Activated CD4-positive, alpha-beta T cell treated with anti-CD3 and anti-CD28 coated beads, Interleukin-2, amount 10 ng/mL, durations not matched to agents 24 days and 14 days (primary cell): ENCODE results near the gene ANGPTL8. TPM values are rescaled to one million over a fixed set of nuclear protein-coding genes. Genes with fewer than 3 reads are reported as not detected.
A peak's percentile ranks its signal among the peaks of the same experiment; 100 is the strongest.

ENCODE experiments used
- DNase-seq: peaks from one replicate; pipeline ENCODE4 v3.0.0; 2022
- H3K27ac Mint-ChIP-seq: one replicate; pipeline ENCODE4 v1.8.0; 2022; ENCODE audit warnings: mild to moderate bottlenecking, mixed read lengths
- H3K27me3 Mint-ChIP-seq: one replicate; pipeline ENCODE4 v1.8.0; 2022; ENCODE audit warnings: mixed read lengths
- H3K36me3 Mint-ChIP-seq: one replicate; pipeline ENCODE4 v1.8.0; 2022; ENCODE audit warnings: low read depth, mild to moderate bottlenecking, mixed read lengths
- H3K4me1 Mint-ChIP-seq: one replicate; pipeline ENCODE4 v1.8.0; 2021; ENCODE audit warnings: mixed read lengths
- H3K4me3 Mint-ChIP-seq: one replicate; pipeline ENCODE4 v1.8.0; 2022; ENCODE audit warnings: mild to moderate bottlenecking, moderate library complexity, mixed read lengths
- H3K9me3 Mint-ChIP-seq: one replicate; pipeline ENCODE4 v1.8.0; 2021; ENCODE audit warnings: mixed read lengths
- intact Hi-C: fragments of 100-400 bp; cut with micrococcal nuclease; formaldehyde crosslinking; loops from one replicate; pipeline ENCODE4 v1.15.1; 2023
- total RNA-seq: library from RNA; stranded (reverse); gene quantifications from 2 replicates; pipeline ENCODE4 v1.2.3, GENCODE V29; 2022

ANGPTL8 gene
- total RNA-seq, 1 donor from 2014 or later = not detected

DNA sequence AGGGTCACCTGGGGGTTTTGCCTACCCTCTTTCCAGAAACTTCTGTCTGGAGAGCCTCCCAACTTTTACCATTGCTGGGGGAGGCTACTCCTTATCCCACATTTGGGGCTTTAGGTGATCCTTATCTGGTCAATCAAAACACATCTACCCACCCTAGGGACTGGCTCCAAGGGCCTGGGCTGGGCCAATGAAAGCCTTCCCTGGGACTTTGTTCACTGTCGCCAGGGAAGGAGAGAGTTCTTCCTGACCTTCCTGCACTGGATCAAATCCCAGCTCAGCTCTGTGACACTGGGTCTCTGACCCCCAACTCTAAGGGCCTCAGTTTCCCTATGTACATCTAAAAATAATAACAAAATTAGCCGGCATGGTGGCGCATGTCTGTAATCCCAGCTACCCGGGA lies 11.8 kb downstream of the ANGPTL8 start:
- Mint-ChIP-seq H3K9me3 (no peaks in the 10 kb centered on the region), H3K4me3 (no peak overlapping the region), H3K36me3 (no peaks in the 10 kb centered on the region), H3K27ac (no peak overlapping the region), H3K27me3 (peaks cover 4% of the 10 kb centered on the region), H3K4me1 (no peaks in the 10 kb centered on the region)
- intact Hi-C loops = no loop called here
- DNase-seq = no peak

DNA sequence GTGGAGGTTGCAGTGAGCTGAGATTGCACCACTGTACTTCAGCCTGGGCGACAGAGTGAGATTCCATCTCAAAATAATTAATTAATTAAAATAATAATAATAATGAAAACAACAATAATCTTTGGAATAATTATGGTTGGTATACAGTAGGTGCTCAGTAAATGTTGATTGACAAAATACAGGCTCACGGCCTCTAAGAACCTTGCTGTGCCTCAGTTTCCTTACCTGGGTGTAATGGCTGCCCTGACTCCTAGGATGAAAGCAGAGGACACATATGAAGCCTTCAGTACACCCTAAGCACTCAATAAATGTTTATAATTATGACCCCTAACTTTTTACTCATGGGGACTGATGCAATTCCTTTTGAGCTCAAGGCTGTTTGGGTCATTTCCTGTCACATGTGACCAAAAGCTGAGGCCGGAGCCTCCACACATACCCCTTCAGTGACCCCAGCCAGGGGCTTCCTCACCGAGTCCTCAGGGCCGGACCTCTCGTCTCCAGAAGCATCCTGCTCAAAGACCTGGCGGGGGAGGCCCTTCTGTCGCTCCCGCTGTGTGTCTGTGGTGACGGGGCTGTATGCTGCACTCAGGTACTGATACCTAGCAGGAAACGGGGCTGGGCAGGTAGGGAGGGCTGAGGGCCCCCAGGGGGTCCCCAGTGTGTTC lies 12.4 kb downstream of the ANGPTL8 start:
- Mint-ChIP-seq H3K27me3 (peaks cover 4% of the 10 kb centered on the region), H3K4me3 (no peak overlapping the region), H3K4me1 (no peaks in the 10 kb centered on the region), H3K36me3 (no peaks in the 10 kb centered on the region), H3K27ac (no peak overlapping the region), H3K9me3 (no peaks in the 10 kb centered on the region)
- intact Hi-C loops = no loop called here
- DNase-seq = no peak

- Mint-ChIP-seq H3K36me3 (no peaks in the 10 kb centered on the region), H3K4me1 (no peaks in the 10 kb centered on the region), H3K4me3 (no peak overlapping the region), H3K27me3 (peaks cover 5% of the 10 kb centered on the region), H3K9me3 (no peaks in the 10 kb centered on the region), H3K27ac (no peak overlapping the region)
- no peak for DNase-seq
- intact Hi-C loops = no loop called here
Measured at GRCh38 chr19:11252665-11253355, 13.4 kb downstream of the ANGPTL8 start.

DNA sequence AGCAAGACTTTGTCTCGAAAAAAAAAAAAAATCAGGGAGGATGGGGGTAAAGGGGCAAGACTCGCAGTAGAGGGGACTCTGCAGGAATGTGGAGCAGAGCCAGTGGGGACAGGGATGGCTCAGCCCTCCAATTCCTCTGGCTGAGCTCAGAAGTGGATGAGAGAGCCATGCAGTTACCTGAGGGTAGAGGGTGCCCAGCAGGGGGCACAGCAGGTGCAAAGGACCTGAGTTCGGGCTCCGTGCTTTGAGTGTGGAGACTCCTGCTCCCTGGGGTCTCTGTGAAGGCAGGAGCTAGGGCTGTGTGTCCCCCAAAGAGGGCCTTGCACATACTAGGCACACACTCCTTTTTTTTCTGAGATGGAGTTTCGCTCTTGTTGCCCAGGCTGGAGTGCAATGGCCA lies 15.2 kb downstream of the ANGPTL8 start:
- no peaks in the 10 kb centered on the region for H3K9me3 Mint-ChIP-seq
- intact Hi-C loops = no loop called here
- peaks cover 12% of the 10 kb centered on the region for H3K27me3 Mint-ChIP-seq
- no peaks in the 10 kb centered on the region for H3K4me1 Mint-ChIP-seq
- H3K36me3 Mint-ChIP-seq = no peaks in the 10 kb centered on the region
- no peak overlapping the region for H3K27ac Mint-ChIP-seq
- no peak overlapping the region for H3K4me3 Mint-ChIP-seq
- no peak for DNase-seq

DNA sequence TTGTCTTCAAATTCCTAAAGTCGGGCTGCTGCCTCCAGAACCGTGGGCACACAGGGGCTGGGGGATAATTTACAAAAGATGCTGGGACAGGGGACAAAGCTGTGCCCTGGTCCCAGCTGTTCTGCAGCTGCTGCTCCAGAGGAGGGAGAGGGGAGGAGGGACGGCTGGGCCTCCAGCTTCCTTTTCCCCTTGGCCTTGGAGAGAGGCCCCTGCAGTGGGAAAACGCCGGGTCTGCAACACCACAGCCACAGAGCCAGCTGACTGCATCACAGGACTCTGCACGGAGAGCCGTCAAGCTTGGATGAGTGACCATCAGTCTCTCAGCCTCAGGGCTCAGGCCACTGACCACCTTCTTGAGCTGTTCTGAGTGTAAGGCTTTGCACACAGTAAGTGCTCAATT lies 16.8 kb downstream of the ANGPTL8 start:
- H3K4me1 Mint-ChIP-seq = no peaks in the 10 kb centered on the region
- H3K4me3 Mint-ChIP-seq = no peak overlapping the region
- intact Hi-C loops = no loop called here
- no peak for DNase-seq
- H3K36me3 Mint-ChIP-seq = no peaks in the 10 kb centered on the region
- no peaks in the 10 kb centered on the region for H3K9me3 Mint-ChIP-seq
- H3K27me3 Mint-ChIP-seq = peaks cover 21% of the 10 kb centered on the region
- H3K27ac Mint-ChIP-seq = no peak overlapping the region

DNA sequence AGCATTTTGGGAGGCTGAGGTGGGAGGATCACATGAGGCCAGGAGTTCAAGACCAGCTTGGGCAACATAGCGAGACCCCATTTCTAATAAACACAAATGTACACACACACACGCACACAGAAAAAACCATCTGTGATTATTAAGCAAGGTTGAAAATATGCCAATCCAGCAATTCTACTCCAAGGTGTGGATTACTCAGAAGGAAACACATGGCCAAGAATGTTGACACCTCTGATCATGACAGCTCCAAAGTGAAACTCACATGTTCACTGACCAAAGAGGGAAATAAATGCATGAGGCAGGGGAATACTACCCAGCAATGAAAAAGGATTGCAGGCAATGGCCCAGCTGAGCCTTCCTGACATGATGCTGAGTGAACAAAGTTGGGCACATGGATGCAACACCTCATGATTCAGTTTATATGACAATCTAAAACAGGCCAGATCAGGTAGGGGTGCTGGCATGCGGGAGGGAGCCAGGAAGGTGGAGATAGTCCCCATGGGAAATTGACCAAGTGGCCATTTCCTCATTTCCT lies 18.5 kb downstream of the ANGPTL8 start:
- no peak overlapping the region for H3K27ac Mint-ChIP-seq
- peaks cover 2% of the 10 kb centered on the region for H3K4me1 Mint-ChIP-seq
- no peak overlapping the region for H3K4me3 Mint-ChIP-seq

DNA sequence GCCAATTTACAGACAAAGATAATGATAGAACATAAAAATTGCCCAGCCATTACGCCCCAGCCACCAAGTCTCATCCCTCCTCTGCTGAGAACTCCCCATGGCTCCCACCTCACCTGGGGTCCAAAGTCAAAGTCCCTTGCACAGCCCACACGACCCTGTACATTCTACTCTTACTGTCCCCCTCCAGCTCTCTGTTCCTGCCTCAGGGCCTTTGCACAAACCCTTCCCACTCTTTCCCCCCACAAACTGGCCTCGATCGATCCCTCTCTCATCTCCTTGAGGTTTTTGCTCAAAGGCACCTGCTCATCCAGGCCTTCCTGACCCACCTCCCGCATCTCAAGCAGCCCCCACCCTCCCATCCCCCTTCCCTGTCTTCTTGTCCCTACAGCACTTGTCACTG lies 21.6 kb downstream of the ANGPTL8 start:
- Mint-ChIP-seq H3K27me3 (peaks cover 47% of the 10 kb centered on the region), H3K4me3 (peak overlapping the region; percentile 48), H3K36me3 (no peaks in the 10 kb centered on the region), H3K27ac (no peak overlapping the region), H3K4me1 (peaks cover 3% of the 10 kb centered on the region), H3K9me3 (no peaks in the 10 kb centered on the region)
- intact Hi-C loops = no loop called here
- no peak for DNase-seq

More for the DNA sequence above, 18.5 kb downstream of the ANGPTL8 start:
- Mint-ChIP-seq H3K36me3 (no peaks in the 10 kb centered on the region), H3K9me3 (no peaks in the 10 kb centered on the region), H3K27me3 (peaks cover 29% of the 10 kb centered on the region)
- no peak for DNase-seq
- intact Hi-C loops = no loop called here

- Mint-ChIP-seq H3K4me1 (peaks cover 3% of the 10 kb centered on the region), H3K9me3 (no peaks in the 10 kb centered on the region), H3K27me3 (peaks cover 51% of the 10 kb centered on the region), H3K4me3 (peak overlapping the region; percentile 57), H3K36me3 (no peaks in the 10 kb centered on the region), H3K27ac (no peak overlapping the region)
- DNase-seq = no peak
- intact Hi-C loops = no loop called here
Measured at GRCh38 chr19:11261431-11261970, 22.1 kb downstream of the ANGPTL8 start.

DNA sequence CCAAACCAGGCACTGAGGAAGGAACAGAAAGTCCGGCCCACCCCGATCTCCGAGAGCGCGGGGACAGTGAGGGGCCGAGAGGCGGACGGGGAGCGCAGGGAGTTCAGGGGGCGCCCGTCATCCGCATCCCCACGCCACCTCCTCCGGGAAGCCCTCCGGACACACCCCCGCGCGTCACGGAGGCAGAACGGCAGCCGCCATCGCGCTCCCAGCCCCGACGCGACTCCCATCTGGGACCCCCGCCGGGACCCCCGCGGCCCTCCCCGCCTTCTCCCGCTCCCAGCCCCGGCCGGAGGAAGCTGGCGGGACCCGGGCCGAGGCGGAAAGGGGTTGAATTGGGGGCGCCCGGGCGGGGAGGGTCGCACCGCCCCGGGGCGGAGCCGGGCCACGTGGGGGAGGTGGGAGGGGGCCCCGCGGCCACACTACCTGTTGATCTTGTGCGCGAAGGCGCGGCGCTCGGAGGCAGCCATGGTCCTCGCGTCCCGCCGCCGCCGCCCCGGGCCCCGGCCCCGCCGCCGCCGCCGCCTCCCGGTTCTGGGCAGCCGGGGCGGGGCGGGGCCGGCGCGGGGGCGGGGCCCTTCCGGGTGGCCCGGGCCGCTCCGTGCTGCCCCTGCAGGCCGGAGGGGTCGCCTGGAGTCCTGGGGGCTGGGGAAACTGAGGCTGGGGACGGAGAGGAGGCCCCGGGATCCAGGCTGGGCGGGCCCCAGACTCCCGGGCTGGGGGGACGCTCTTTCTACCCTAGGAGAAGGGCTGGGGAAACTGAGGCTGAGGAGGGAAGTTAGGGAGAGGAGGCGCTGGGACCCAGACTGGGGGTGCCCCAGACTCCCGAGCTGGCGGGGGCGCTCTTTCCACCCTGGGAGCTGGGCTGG lies 22.8 kb downstream of the ANGPTL8 start, which contains the start of gene DOCK6:
Gene DOCK6, minus strand, starts transcription at position 554 of the 869 bp plus-strand sequence. Its CDS starts 84 bp downstream, at position 470.
- Mint-ChIP-seq H3K9me3 (no peaks in the 10 kb centered on the region), H3K4me3 (peak within 1 kb of the TSS; percentile 72), H3K36me3 (no peaks in the 10 kb centered on the region), H3K4me1 (peaks cover 3% of the 10 kb centered on the region), H3K27ac (no peak within 1 kb of the TSS), H3K27me3 (peaks cover 54% of the 10 kb centered on the region)
- intact Hi-C loops = no loop called here
- DNase-seq = no peak

GRCh38 chr19:11263726-11264125 lies 24.3 kb downstream of the ANGPTL8 start:
- H3K4me3 Mint-ChIP-seq = peak overlapping the region; percentile 32

DNA sequence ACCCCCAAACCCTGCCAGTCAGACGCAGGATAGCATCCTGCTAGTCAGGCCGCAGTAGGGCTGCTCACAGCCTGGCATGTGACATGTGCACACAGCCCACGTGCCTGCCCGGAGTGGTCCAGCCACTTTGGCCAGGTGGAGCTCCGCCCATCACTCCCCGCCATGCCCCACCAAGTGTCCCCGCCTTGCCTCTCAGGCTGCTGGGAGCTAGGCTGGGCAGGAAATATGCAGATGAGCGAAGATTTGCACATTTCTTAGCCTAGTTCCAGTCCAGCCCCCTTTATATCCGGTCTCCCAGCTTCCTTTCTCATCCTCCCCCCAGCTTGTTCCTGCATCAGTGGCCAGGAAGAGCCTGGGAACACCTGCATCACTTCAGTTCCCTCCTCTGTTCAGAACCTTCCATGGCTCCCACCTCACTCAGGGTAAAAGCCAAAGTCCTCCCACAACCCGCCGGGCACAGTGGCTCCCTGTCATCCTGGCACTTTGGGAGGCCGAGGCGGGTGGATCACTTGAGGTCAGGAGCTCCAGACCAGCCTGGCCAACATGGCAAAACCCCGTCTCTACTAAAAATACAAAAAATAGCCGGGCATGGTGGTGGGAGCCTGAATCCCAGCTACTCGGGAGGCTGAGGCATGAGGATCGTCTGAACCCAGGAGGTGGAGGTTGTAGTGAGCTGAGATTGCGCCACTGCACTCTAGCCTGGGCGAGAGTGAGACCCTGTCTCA lies 25.2 kb downstream of the ANGPTL8 start:
- peaks cover 6% of the 10 kb centered on the region for H3K4me1 Mint-ChIP-seq
- intact Hi-C loops = no loop called here
- peaks cover 67% of the 10 kb centered on the region for H3K27me3 Mint-ChIP-seq

More at GRCh38 chr19:11263726-11264125, 24.3 kb downstream of the ANGPTL8 start:
- Mint-ChIP-seq H3K36me3 (no peaks in the 10 kb centered on the region), H3K9me3 (no peaks in the 10 kb centered on the region), H3K27ac (no peak overlapping the region), H3K4me1 (peaks cover 3% of the 10 kb centered on the region), H3K27me3 (peaks cover 63% of the 10 kb centered on the region)
- no peak for DNase-seq
- intact Hi-C loops = no loop called here

DNA sequence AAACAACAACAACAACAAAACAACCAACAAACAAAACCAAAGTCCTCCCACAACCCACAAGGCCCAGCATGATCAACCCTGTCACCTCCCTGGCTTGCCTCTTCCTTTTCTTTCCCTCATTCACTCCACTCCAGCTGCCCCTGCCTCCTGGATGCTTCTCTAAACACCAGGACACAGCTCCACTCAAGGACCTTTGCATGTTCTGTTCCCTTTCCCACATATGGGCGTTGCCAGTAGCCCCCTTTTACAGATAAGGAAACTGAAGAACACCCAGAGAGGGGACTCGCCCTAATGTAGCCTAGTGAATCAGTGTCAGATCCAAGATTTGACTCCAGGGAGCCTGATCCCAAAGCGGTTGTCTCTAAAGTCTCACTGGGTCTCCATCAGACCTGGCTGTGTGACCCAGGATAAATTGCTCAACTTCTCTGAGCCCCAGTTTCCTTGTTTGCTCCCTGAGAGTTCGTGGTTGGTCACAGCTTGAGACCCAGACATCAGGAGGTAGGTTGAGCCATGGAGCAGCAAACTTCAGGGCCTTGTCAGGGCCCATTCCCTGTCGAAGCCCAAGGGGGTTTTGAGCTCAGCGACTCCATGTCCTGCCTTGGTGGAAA lies 25.9 kb downstream of the ANGPTL8 start:
- H3K27ac Mint-ChIP-seq = no peak overlapping the region
- H3K4me3 Mint-ChIP-seq = no peak overlapping the region
- peaks cover 66% of the 10 kb centered on the region for H3K27me3 Mint-ChIP-seq
- intact Hi-C loops = no loop called here
- H3K36me3 Mint-ChIP-seq = no peaks in the 10 kb centered on the region
- no peak for DNase-seq
- H3K9me3 Mint-ChIP-seq = no peaks in the 10 kb centered on the region
- peaks cover 6% of the 10 kb centered on the region for H3K4me1 Mint-ChIP-seq

More for the DNA sequence above, 25.2 kb downstream of the ANGPTL8 start:
- Mint-ChIP-seq H3K36me3 (no peaks in the 10 kb centered on the region), H3K4me3 (no peak overlapping the region), H3K9me3 (no peaks in the 10 kb centered on the region), H3K27ac (no peak overlapping the region)
- DNase-seq = no peak
